Measurements from ENCODE around the gene GKN2. TPM values are rescaled to one million over a fixed set of nuclear protein-coding genes. Genes with fewer than 3 reads are reported as not detected.

The GKN2 gene
- total and polyA plus RNA-seq, 11 donors = not detected

DNA sequence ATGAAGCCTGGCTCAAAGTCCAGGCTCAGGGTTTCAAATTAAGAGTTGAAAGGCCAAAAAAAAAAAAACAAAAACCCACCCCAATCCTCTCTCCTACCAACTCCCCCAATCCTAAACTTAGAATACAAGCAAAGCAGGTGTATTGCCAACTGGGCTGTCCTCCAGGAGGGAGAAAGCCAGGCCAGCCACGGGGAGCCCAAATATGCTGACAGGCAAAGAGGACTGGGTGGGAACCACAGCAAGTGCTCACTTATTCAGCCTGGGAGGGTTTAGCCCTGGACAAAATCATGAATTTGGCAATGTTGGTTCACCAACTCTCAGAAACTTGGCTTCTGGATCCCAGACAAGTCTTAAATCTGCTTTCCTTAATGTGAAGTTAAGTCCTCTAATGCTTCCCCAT is 36.5 kb downstream of the GKN2 start:
- WGBS, 4 donors = 22 to 45% (median 37%) methylated on average over 1 of the region's 1 CpG
- Histone ChIP-seq H3K27me3 (no peaks in the 10 kb centered on the region), H3K4me1 (peaks cover 0 to 22% (median 0%) of the 10 kb centered on the region in 12 donors), H3K4me3 (no peak overlapping the region), H3K27ac (no peak overlapping the region), H3K9me3 (no peaks in the 10 kb centered on the region), H3K36me3 (no peaks in the 10 kb centered on the region)
- DNase-seq (peak in 1 of 5 donors; percentile 40), ATAC-seq (peak in 2 of 4 donors; percentile 32 to 33)
- intact Hi-C loops (cut with DNase I) = loop anchor here in 1 of 10 donors (5.0 kb wide), 1 partner anchor 439 kb away; no protein-coding TSS in a partner anchor
- TF ChIP-seq, protein P1, sequence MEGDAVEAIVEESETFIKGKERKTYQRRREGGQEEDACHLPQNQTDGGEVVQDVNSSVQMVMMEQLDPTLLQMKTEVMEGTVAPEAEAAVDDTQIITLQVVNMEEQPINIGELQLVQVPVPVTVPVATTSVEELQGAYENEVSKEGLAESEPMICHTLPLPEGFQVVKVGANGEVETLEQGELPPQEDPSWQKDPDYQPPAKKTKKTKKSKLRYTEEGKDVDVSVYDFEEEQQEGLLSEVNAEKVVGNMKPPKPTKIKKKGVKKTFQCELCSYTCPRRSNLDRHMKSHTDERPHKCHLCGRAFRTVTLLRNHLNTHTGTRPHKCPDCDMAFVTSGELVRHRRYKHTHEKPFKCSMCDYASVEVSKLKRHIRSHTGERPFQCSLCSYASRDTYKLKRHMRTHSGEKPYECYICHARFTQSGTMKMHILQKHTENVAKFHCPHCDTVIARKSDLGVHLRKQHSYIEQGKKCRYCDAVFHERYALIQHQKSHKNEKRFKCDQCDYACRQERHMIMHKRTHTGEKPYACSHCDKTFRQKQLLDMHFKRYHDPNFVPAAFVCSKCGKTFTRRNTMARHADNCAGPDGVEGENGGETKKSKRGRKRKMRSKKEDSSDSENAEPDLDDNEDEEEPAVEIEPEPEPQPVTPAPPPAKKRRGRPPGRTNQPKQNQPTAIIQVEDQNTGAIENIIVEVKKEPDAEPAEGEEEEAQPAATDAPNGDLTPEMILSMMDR (IDR thresholded peaks at IDR 0.05) = no peak
- TF ChIP-seq POLR2A (IDR thresholded peaks at IDR 0.05) = no peak

DNA sequence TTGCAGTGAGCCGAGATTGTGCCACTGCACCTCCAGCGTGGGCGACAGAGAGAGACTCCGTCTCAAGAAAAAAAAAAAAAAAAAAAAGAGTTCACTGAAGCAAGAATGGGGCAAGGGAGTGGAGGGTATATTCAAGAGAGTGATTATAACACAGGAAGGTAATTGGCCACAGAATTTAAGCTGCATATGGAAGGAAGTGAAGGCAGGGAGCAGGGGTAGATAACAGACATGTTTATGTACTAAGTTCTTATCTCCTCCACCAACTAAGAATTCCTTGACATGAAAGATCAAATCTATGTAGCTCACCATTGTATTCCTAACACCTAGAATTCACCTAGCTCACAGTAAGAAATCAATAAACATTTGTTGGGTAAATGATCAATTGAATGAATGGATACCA is 37.3 kb downstream of the GKN2 start:
- Histone ChIP-seq H3K27ac (no peak overlapping the region), H3K36me3 (no peaks in the 10 kb centered on the region), H3K27me3 (no peaks in the 10 kb centered on the region), H3K4me3 (no peak overlapping the region), H3K4me1 (peaks cover 0 to 22% (median 0%) of the 10 kb centered on the region in 12 donors), H3K9me3 (no peaks in the 10 kb centered on the region)
- no peak for DNase-seq
- intact Hi-C loops (cut with DNase I) = loop anchor here in 1 of 10 donors (5.0 kb wide), 1 partner anchor 438 kb away; no protein-coding TSS in a partner anchor
- WGBS, 4 donors = 92 to 95% (median 93%) methylated on average over 4 of the region's 4 CpGs
- no peak for TF ChIP-seq POLR2A (IDR thresholded peaks at IDR 0.05)
- TF ChIP-seq, protein P1 (IDR thresholded peaks at IDR 0.05) = no peak
- no peak for ATAC-seq

DNA sequence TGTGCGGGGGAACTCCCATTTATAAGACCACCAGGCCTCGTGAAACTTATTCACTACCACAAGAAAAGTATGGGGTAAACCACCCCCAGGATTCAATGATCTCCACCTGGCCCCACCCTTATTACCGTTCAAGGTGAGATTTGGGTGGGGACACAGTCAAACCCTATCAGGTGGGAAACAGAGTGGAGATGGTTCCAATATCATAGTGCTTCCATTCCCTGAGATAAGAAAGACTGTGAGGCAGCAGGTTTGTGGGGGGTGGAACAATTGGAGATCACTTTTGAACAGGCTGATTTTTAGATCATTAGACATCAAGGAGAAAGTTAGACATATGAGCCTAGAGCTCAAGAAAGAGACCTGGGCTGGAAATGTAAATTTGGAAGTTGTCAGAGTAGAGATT is 39.3 kb downstream of the GKN2 start:
- intact Hi-C loops (cut with DNase I) = loop anchor here in 8 of 10 donors (5.0 kb wide), 4 partner anchors 71 to 206 kb away; no protein-coding TSS in a partner anchor

DNA sequence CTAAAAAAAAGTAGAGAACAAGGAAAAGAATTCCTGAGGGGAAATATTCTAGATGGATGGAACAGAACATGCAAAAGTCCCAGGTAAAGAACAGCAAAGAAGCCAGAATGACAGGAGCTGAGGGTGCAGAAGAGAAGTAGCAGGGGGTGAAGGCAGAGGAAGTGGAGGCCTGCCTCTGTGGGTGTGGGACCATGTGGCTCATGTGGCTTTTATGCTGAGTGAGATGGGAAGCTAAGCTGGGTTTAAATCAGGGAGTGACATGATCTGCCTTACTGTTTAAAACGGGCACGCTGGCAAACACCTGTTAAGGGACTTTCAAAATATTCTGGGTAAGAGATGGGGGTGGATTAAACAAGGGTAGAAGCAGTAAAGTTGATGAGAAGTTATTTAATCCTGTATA is 40.0 kb downstream of the GKN2 start:
- no peak for ATAC-seq
- TF ChIP-seq POLR2A (IDR thresholded peaks at IDR 0.05) = no peak
- TF ChIP-seq, protein P1 (IDR thresholded peaks at IDR 0.05) = no peak
- intact Hi-C loops (cut with DNase I) = loop anchor here in 8 of 10 donors (5.0 kb wide), 4 partner anchors 70 to 205 kb away; no protein-coding TSS in a partner anchor
- Histone ChIP-seq H3K27me3 (no peaks in the 10 kb centered on the region), H3K9me3 (no peaks in the 10 kb centered on the region), H3K27ac (no peak overlapping the region), H3K4me1 (peaks cover 0 to 49% (median 8%) of the 10 kb centered on the region in 12 donors), H3K36me3 (no peaks in the 10 kb centered on the region), H3K4me3 (no peak overlapping the region)
- no peak for DNase-seq
- 38 to 42% (median 39%) methylated on average over 2 of the region's 2 CpGs for WGBS, 4 donors

More for the DNA sequence above, 39.3 kb downstream of the GKN2 start:
- TF ChIP-seq, protein P1 (IDR thresholded peaks at IDR 0.05) = no peak
- TF ChIP-seq POLR2A (IDR thresholded peaks at IDR 0.05) = no peak
- H3K27ac ChIP-seq = no peak overlapping the region
- H3K36me3 ChIP-seq = no peaks in the 10 kb centered on the region
- DNase-seq (no peak), ATAC-seq (no peak)
- H3K27me3 ChIP-seq = no peaks in the 10 kb centered on the region
- no peaks in the 10 kb centered on the region for H3K9me3 ChIP-seq
- no peak overlapping the region for H3K4me3 ChIP-seq
- H3K4me1 ChIP-seq = peaks cover 0 to 42% (median 7%) of the 10 kb centered on the region in 12 donors
- WGBS, 4 donors = 92 to 96% (median 94%) methylated on average over 3 of the region's 3 CpGs

Data from heart left ventricle (tissue), 16 donors.